Measurements from ENCODE around the gene DCLK1.

Gene DCLK1

GRCh38 chr13:35953537-35954206 is 177.5 kb downstream of the DCLK1 start:
- no peaks in the 10 kb centered on the region for H3K9me3 ChIP-seq (ENCODE audit: control insufficient read depth, low read length)
- H3K4me1 ChIP-seq (ENCODE audit: control insufficient read depth, insufficient read depth, low read length, poor library complexity, severe bottlenecking): no peaks in the 10 kb centered on the region
- WGBS, 2 experiments (ENCODE audit: insufficient coverage in 2 of 2): 18 to 29% methylated on average over 7 to 9 of the region's 12 CpGs
- H3K4me3 ChIP-seq (ENCODE audit: extremely low read depth, insufficient read depth, low read length, poor library complexity, severe bottlenecking): no peak overlapping the region
- H3K36me3 ChIP-seq (ENCODE audit: control insufficient read depth, insufficient read depth, low read length): no peaks in the 10 kb centered on the region
- peak overlapping the region; percentile 38 for H3K27ac ChIP-seq (ENCODE audit: low read depth, low read length, severe bottlenecking)

- H3K27ac ChIP-seq (ENCODE audit: low read depth, low read length, severe bottlenecking): no peak overlapping the region
- no peaks in the 10 kb centered on the region for H3K36me3 ChIP-seq (ENCODE audit: control insufficient read depth, insufficient read depth, low read length)
- no peak overlapping the region for H3K4me3 ChIP-seq (ENCODE audit: extremely low read depth, insufficient read depth, low read length, poor library complexity, severe bottlenecking)
- H3K9me3 ChIP-seq (ENCODE audit: control insufficient read depth, low read length): peaks cover 7% of the 10 kb centered on the region
- H3K4me1 ChIP-seq (ENCODE audit: control insufficient read depth, insufficient read depth, low read length, poor library complexity, severe bottlenecking): no peaks in the 10 kb centered on the region
- 57 to 67% methylated on average over 2 to 3 of the region's 4 CpGs for WGBS, 2 experiments (ENCODE audit: insufficient coverage in 2 of 2)
These were observed 183.9 kb downstream of the DCLK1 start for GRCh38 chr13:35947315-35947714.

DNA sequence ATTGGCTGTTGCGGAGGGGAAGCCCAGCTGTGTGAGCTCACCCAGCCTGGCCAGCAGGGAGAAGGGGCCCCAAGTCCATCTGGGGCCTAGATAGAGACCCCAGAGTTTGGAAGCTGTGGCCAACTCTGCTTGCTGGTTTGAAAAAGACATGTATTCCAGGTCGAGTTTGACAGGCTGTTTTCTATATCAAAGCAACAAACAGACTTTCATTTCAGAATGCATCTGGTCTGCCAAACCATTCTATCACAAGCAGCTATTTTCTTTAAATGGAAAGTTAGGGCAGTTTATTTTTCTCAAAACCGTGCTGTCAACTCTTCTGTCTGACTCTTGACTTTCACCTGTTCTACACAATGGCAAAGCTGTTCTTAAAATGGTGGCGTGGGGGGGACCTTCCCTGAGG is 185.8 kb downstream of the DCLK1 start:
- no peaks in the 10 kb centered on the region for H3K36me3 ChIP-seq (ENCODE audit: control insufficient read depth, insufficient read depth, low read length)
- no peak overlapping the region for H3K27ac ChIP-seq (ENCODE audit: low read depth, low read length, severe bottlenecking)
- peaks cover 7% of the 10 kb centered on the region for H3K9me3 ChIP-seq (ENCODE audit: control insufficient read depth, low read length)
- 100% methylated on average over 1 of the region's 4 CpGs for WGBS, 2 experiments (ENCODE audit: insufficient coverage in 2 of 2)
- no peaks in the 10 kb centered on the region for H3K4me1 ChIP-seq (ENCODE audit: control insufficient read depth, insufficient read depth, low read length, poor library complexity, severe bottlenecking)
- H3K4me3 ChIP-seq (ENCODE audit: extremely low read depth, insufficient read depth, low read length, poor library complexity, severe bottlenecking): no peak overlapping the region

DNA sequence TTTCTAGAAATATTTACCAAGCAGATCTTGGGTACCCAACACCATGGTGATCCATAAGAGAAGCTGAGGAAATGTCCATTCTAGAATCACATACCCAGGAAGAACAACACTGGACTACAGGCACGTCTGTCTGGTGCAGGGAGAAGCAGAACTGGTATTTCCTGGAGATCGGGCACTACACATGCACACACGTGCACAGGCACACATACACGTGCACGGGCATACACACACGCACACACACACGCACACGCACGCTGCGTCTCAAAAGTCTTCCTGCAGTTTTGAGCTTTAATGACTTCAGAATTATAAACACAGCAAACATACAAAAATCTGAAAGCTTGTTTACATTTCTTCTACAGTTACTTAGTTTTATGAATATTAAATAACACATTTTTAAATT is 189.8 kb downstream of the DCLK1 start:
- WGBS, 2 experiments (ENCODE audit: insufficient coverage in 2 of 2): 93 to 98% methylated on average over 5 to 10 of the region's 10 CpGs
- Histone ChIP-seq H3K27ac (ENCODE audit: low read depth, low read length, severe bottlenecking) (no peak overlapping the region), H3K9me3 (ENCODE audit: control insufficient read depth, low read length) (peaks cover 7% of the 10 kb centered on the region), H3K4me3 (ENCODE audit: extremely low read depth, insufficient read depth, low read length, poor library complexity, severe bottlenecking) (no peak overlapping the region), H3K36me3 (ENCODE audit: control insufficient read depth, insufficient read depth, low read length) (no peaks in the 10 kb centered on the region), H3K4me1 (ENCODE audit: control insufficient read depth, insufficient read depth, low read length, poor library complexity, severe bottlenecking) (no peaks in the 10 kb centered on the region)

DNA sequence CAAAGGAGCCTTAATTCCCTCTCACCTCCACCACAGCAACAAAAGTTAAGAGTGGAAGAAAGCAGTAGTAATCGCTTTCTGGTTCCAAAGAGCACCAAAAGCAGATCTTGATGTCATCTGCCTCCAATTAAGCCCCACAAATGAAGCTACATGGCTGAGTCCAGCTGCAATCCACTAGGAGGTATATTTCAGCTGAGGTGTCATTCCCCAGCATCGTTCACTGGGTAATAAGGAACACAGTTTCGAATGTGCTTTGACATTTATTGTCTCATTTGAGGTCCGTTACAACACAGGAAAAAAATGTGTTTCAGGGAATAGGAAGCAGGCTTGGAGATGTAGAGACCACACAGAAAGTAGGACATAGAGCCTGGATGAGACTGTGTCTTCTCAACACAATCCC is 190.4 kb downstream of the DCLK1 start:
- Histone ChIP-seq H3K4me1 (ENCODE audit: control insufficient read depth, insufficient read depth, low read length, poor library complexity, severe bottlenecking) (no peaks in the 10 kb centered on the region), H3K4me3 (ENCODE audit: extremely low read depth, insufficient read depth, low read length, poor library complexity, severe bottlenecking) (no peak overlapping the region), H3K9me3 (ENCODE audit: control insufficient read depth, low read length) (peaks cover 7% of the 10 kb centered on the region), H3K36me3 (ENCODE audit: control insufficient read depth, insufficient read depth, low read length) (no peaks in the 10 kb centered on the region), H3K27ac (ENCODE audit: low read depth, low read length, severe bottlenecking) (no peak overlapping the region)
- WGBS, 2 experiments (ENCODE audit: insufficient coverage in 2 of 2): 95 to 98% methylated on average over 3 of the region's 4 CpGs

DNA sequence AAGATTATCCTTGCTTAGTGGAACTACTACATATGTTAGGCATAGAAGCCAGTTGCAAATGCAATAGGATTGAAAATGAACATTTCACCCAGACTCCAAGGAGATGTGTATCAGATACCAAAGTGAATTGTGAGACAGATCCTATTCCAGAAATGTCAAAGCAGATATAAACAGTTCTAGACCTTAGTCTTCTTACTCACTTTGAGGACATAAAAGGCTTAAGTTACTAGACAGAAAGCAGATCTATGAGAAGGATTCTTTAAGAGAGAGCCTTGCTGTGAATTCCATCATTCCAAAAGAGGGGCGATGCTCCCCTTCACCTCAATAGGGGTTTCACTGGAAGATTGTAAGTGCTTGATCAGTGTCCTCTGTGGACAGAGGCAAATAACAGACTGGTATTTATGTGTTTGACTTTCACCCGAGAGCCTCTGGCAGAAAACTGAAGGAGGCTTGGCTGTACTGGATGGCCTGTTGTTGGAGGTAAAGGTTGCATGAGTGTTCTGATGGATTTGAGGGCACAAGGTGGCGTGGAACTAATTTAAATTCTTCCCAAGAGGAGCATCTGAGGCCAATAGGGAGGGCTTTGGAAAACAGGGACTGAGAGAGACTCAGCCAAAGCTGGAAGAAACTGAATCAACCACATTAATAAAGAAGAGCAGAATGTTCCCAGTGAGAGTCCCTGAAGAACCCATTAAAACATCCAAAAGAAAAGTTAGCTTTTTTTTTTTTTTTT is 194.8 kb downstream of the DCLK1 start:
- WGBS, 2 experiments (ENCODE audit: insufficient coverage in 2 of 2): 89 to 94% methylated on average over 3 of the region's 3 CpGs
- Histone ChIP-seq H3K36me3 (ENCODE audit: control insufficient read depth, insufficient read depth, low read length) (no peaks in the 10 kb centered on the region), H3K27ac (ENCODE audit: low read depth, low read length, severe bottlenecking) (no peak overlapping the region), H3K4me3 (ENCODE audit: extremely low read depth, insufficient read depth, low read length, poor library complexity, severe bottlenecking) (no peak overlapping the region), H3K4me1 (ENCODE audit: control insufficient read depth, insufficient read depth, low read length, poor library complexity, severe bottlenecking) (no peaks in the 10 kb centered on the region), H3K9me3 (ENCODE audit: control insufficient read depth, low read length) (peaks cover 13% of the 10 kb centered on the region)

GRCh38 chr13:35930665-35931631 is 200.2 kb downstream of the DCLK1 start:
- H3K4me1 ChIP-seq (ENCODE audit: control insufficient read depth, insufficient read depth, low read length, poor library complexity, severe bottlenecking): peaks cover 6% of the 10 kb centered on the region
- WGBS, 2 experiments (ENCODE audit: insufficient coverage in 2 of 2): 100% methylated on average over 1 to 2 of the region's 4 CpGs
- no peak overlapping the region for H3K27ac ChIP-seq (ENCODE audit: low read depth, low read length, severe bottlenecking)
- no peak overlapping the region for H3K4me3 ChIP-seq (ENCODE audit: extremely low read depth, insufficient read depth, low read length, poor library complexity, severe bottlenecking)
- H3K36me3 ChIP-seq (ENCODE audit: control insufficient read depth, insufficient read depth, low read length): no peaks in the 10 kb centered on the region
- H3K9me3 ChIP-seq (ENCODE audit: control insufficient read depth, low read length): peaks cover 24% of the 10 kb centered on the region

DNA sequence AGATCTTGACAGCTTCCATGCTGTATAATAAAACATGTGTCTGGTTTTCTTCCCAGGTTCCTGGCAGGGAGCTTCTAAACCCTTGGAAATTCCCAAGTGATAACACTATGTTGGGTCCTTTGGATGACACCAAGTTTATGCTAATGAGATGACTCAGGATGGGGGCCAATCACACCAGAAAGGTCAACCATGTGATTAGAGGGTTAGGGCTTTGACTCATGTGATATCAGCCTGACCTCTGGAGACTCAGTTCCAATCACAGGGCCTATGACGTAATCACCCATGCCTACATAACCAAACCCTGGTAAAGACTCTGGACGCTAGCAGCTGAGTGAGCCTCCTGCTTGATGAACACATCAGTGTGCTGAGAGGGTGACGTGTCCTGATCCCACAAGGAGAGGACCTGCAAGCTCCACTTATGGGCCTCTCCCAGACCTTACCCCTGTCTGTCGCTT is 203.6 kb downstream of the DCLK1 start:
- WGBS, 2 experiments (ENCODE audit: insufficient coverage in 2 of 2): 50 to 71% methylated on average over 2 to 3 of the region's 4 CpGs
- Histone ChIP-seq H3K27ac (ENCODE audit: low read depth, low read length, severe bottlenecking) (peak overlapping the region; percentile 76), H3K4me3 (ENCODE audit: extremely low read depth, insufficient read depth, low read length, poor library complexity, severe bottlenecking) (no peak overlapping the region), H3K36me3 (ENCODE audit: control insufficient read depth, insufficient read depth, low read length) (no peaks in the 10 kb centered on the region), H3K9me3 (ENCODE audit: control insufficient read depth, low read length) (peaks cover 14% of the 10 kb centered on the region), H3K4me1 (ENCODE audit: control insufficient read depth, insufficient read depth, low read length, poor library complexity, severe bottlenecking) (peaks cover 20% of the 10 kb centered on the region)

DNA sequence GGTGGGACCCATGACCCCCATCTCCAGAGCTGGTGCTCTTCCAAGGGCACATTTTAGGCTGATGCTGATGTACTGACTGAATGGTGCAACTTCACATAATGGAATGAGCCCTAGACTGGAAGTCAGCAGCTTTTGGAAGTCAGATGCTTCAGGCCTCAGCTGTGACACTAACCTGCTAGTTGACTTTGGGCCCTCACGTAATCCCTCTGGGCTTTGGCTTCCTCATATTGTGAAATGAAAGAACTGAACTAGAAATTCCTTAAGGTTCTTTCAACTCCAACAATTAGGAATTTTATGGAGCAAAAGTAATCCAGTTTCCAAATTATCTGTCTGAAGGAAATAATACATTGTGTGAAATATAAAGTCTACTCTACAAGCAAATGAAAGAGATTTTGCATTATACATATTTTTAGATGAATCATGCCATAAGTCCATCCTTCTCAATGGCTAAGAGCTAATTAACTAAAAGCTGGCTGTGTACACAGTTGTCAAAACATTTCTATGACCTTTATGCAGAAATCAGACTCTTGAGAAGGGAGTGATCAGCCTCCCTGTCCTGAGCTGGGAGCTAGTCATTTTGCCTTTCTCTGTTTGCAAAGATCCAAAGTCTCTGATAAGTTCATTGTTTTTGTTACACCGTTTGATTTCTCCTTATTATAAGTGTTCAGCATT is 204.2 kb downstream of the DCLK1 start:
- WGBS, 2 experiments (ENCODE audit: insufficient coverage in 2 of 2): 100% methylated on average over 1 of the region's 2 CpGs; no CpG with 5 or more reads in 1 of the 2 experiments
- Histone ChIP-seq H3K27ac (ENCODE audit: low read depth, low read length, severe bottlenecking) (peak overlapping the region; percentile 76), H3K9me3 (ENCODE audit: control insufficient read depth, low read length) (peaks cover 11% of the 10 kb centered on the region)

GRCh38 chr13:35925669-35926068 is 205.5 kb downstream of the DCLK1 start:
- H3K27ac ChIP-seq (ENCODE audit: low read depth, low read length, severe bottlenecking): no peak overlapping the region
- no peak overlapping the region for H3K4me3 ChIP-seq (ENCODE audit: extremely low read depth, insufficient read depth, low read length, poor library complexity, severe bottlenecking)
- 81 to 100% methylated on average over 1 to 2 of the region's 3 CpGs for WGBS, 2 experiments (ENCODE audit: insufficient coverage in 2 of 2)
- H3K4me1 ChIP-seq (ENCODE audit: control insufficient read depth, insufficient read depth, low read length, poor library complexity, severe bottlenecking): peaks cover 20% of the 10 kb centered on the region
- peaks cover 3% of the 10 kb centered on the region for H3K9me3 ChIP-seq (ENCODE audit: control insufficient read depth, low read length)
- H3K36me3 ChIP-seq (ENCODE audit: control insufficient read depth, insufficient read depth, low read length): no peaks in the 10 kb centered on the region

More for the DNA sequence above, 204.2 kb downstream of the DCLK1 start:
- Histone ChIP-seq H3K4me3 (ENCODE audit: extremely low read depth, insufficient read depth, low read length, poor library complexity, severe bottlenecking) (no peak overlapping the region), H3K4me1 (ENCODE audit: control insufficient read depth, insufficient read depth, low read length, poor library complexity, severe bottlenecking) (peaks cover 20% of the 10 kb centered on the region), H3K36me3 (ENCODE audit: control insufficient read depth, insufficient read depth, low read length) (no peaks in the 10 kb centered on the region)
